ENCODE measurements around the gene SPPL3.

Gene SPPL3

DNA sequence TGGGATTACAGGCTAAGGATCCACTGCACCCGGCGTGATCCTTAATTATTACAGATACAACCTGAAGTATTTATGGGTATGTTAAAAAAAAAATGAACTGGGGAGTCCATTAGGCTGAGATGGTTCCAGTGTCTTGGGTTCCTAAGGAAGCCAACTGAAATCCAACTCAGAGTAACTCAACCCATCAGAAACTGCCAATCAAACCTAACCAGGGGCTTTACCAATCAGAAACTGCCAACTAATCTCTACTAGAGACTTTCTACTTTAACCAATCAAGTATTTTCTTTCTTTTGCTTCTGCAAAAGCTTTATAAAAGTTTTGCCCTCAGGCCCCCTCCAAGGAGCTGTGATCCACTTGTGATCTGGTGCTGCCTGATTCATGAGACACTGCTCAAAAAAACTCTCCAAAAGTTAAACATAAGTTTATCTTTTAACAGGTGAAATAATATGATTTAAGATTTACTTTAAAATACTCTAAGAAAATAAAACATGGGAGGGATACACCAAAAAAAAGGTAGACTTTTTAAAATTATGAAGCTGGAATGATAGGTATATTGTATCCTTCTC lies 90.5 kb downstream of the SPPL3 start:
- Histone ChIP-seq H3K9me3 (ENCODE audit: control insufficient read depth, insufficient read depth, low read depth, low read length) (no peaks in the 10 kb centered on the region), H3K27ac (ENCODE audit: extremely low read depth, low read depth, low read length) (no peak overlapping the region), H3K4me1 (ENCODE audit: control insufficient read depth, insufficient read depth, low read length) (peaks cover 20% of the 10 kb centered on the region), H3K36me3 (ENCODE audit: control insufficient read depth in 2 of 2, insufficient read depth in 1 of 2, low read length in 2 of 2) (peaks cover 0 to 4% of the 10 kb centered on the region in 2 experiments), H3K4me3 (ENCODE audit: low read depth, low read length) (no peak overlapping the region)
- TF ChIP-seq ZNF549 (tag by site-specific recombination; IDR thresholded peaks at IDR 0.05) = peak; percentile 96
- TF ChIP-seq, protein P1, sequence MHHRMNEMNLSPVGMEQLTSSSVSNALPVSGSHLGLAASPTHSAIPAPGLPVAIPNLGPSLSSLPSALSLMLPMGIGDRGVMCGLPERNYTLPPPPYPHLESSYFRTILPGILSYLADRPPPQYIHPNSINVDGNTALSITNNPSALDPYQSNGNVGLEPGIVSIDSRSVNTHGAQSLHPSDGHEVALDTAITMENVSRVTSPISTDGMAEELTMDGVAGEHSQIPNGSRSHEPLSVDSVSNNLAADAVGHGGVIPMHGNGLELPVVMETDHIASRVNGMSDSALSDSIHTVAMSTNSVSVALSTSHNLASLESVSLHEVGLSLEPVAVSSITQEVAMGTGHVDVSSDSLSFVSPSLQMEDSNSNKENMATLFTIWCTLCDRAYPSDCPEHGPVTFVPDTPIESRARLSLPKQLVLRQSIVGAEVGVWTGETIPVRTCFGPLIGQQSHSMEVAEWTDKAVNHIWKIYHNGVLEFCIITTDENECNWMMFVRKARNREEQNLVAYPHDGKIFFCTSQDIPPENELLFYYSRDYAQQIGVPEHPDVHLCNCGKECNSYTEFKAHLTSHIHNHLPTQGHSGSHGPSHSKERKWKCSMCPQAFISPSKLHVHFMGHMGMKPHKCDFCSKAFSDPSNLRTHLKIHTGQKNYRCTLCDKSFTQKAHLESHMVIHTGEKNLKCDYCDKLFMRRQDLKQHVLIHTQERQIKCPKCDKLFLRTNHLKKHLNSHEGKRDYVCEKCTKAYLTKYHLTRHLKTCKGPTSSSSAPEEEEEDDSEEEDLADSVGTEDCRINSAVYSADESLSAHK (tag by site-specific recombination; IDR thresholded peaks at IDR 0.05) = peak; percentile 80
- TF ChIP-seq, protein P2, sequence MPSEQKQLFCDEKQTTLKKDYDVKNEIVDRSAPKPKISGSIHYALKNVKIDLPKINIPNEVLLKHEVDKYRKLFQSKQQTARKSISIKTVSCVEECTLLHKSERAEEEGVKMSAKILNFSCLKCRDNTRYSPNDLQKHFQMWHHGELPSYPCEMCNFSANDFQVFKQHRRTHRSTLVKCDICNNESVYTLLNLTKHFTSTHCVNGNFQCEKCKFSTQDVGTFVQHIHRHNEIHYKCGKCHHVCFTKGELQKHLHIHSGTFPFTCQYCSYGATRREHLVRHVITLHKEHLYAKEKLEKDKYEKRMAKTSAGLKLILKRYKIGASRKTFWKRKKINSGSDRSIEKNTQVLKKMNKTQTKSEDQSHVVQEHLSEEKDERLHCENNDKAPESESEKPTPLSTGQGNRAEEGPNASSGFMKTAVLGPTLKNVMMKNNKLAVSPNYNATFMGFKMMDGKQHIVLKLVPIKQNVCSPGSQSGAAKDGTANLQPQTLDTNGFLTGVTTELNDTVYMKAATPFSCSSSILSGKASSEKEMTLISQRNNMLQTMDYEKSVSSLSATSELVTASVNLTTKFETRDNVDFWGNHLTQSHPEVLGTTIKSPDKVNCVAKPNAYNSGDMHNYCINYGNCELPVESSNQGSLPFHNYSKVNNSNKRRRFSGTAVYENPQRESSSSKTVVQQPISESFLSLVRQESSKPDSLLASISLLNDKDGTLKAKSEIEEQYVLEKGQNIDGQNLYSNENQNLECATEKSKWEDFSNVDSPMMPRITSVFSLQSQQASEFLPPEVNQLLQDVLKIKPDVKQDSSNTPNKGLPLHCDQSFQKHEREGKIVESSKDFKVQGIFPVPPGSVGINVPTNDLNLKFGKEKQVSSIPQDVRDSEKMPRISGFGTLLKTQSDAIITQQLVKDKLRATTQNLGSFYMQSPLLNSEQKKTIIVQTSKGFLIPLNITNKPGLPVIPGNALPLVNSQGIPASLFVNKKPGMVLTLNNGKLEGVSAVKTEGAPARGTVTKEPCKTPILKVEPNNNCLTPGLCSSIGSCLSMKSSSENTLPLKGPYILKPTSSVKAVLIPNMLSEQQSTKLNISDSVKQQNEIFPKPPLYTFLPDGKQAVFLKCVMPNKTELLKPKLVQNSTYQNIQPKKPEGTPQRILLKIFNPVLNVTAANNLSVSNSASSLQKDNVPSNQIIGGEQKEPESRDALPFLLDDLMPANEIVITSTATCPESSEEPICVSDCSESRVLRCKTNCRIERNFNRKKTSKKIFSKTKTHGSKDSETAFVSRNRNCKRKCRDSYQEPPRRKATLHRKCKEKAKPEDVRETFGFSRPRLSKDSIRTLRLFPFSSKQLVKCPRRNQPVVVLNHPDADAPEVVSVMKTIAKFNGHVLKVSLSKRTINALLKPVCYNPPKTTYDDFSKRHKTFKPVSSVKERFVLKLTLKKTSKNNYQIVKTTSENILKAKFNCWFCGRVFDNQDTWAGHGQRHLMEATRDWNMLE (tag by site-specific recombination; conservative IDR thresholded peaks at IDR 0.05; ENCODE audit: low read depth) = no peak
- ChIA-PET CTCF (interaction anchor here (0.5 to 1.0 kb wide), 3 partner anchors 11 to 191 kb away, joined by 3 to 4 read pairs (median 3); no protein-coding TSS in a partner anchor), POLR2A (no interaction called here)

DNA sequence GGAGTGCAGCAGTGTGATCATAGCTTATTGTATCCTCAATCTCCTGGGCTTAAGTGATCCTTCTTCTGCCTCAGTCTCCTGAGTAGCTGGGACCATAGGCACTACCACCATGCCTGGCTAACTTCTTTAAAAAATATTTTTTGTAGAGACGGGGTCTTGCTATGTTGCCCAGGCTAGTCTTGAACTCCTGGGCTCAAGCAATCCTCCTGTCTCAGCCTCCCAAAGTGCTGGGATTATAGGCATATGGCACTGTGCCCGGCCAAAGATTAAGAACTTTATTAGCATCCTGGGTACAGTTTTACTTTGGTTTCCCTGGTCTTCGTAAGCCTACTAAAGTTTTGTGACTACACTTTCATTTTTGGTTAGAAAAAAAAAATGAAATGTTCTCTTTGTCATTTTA lies 94.1 kb downstream of the SPPL3 start:
- POLR2A ChIA-PET = no interaction called here

DNA sequence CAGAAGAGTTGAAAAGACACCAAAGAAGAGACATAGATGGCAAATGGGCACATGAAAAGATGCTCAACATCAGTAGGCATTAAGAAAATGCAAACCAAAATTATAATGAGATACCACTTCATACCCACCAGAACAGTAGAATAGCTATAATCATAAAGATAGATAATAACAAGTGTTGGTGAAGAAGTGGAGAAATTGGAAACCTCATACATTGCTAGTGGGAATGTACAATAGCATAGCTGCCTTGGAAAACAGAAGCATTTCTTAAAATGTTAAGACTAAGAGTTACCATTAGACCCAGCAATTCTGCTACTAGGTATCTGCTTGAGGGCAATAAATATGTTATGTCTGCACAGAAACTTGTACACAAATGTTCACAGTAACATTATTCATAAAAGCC lies 99.7 kb downstream of the SPPL3 start:
- no peaks in the 10 kb centered on the region for H3K4me1 ChIP-seq (ENCODE audit: control insufficient read depth, insufficient read depth, low read length)
- H3K36me3 ChIP-seq (ENCODE audit: control insufficient read depth in 2 of 2, insufficient read depth in 1 of 2, low read length in 2 of 2) = peaks cover 1 to 3% of the 10 kb centered on the region in 2 experiments; a peak in 2 of 3 replicates
- ChIA-PET POLR2A (no interaction called here), CTCF (interaction anchor here (0.7 kb wide), 1 partner anchor 14 kb away, joined by 3 read pairs; no protein-coding TSS in a partner anchor)
- no peaks in the 10 kb centered on the region for H3K9me3 ChIP-seq (ENCODE audit: control insufficient read depth, insufficient read depth, low read depth, low read length)
- peak; percentile 92 for TF ChIP-seq ZNF184 (tag by site-specific recombination; IDR thresholded peaks at IDR 0.05)
- TF ChIP-seq ZNF157 (tag by site-specific recombination; IDR thresholded peaks at IDR 0.05) = no peak
- TF ChIP-seq ZNF530 (tag by site-specific recombination; IDR thresholded peaks at IDR 0.05; ENCODE audit: low read depth) = no peak
- TF ChIP-seq ZNF394 (tag by site-specific recombination; IDR thresholded peaks at IDR 0.05; ENCODE audit: borderline replicate concordance) = no peak
- no peak for TF ChIP-seq GFI1B (tag by site-specific recombination; IDR thresholded peaks at IDR 0.05)
- no peak for TF ChIP-seq ZNF169 (tag by site-specific recombination; IDR thresholded peaks at IDR 0.05)
- H3K27ac ChIP-seq (ENCODE audit: extremely low read depth, low read depth, low read length) = no peak overlapping the region
- no peak overlapping the region for H3K4me3 ChIP-seq (ENCODE audit: low read depth, low read length)

More for the DNA sequence above, 94.1 kb downstream of the SPPL3 start:
- TF ChIP-seq ZNF624 (tag by site-specific recombination; IDR thresholded peaks at IDR 0.05) = no peak
- TF ChIP-seq ZNF121 (tag by site-specific recombination; IDR thresholded peaks at IDR 0.05) = peak; percentile 78
- H3K4me3 ChIP-seq (ENCODE audit: low read depth, low read length) = no peak overlapping the region
- peaks cover 11% of the 10 kb centered on the region for H3K4me1 ChIP-seq (ENCODE audit: control insufficient read depth, insufficient read depth, low read length)
- CTCF ChIA-PET = no interaction called here
- H3K27ac ChIP-seq (ENCODE audit: extremely low read depth, low read depth, low read length) = no peak overlapping the region
- no peaks in the 10 kb centered on the region for H3K9me3 ChIP-seq (ENCODE audit: control insufficient read depth, insufficient read depth, low read depth, low read length)
- H3K36me3 ChIP-seq (ENCODE audit: control insufficient read depth in 2 of 2, insufficient read depth in 1 of 2, low read length in 2 of 2) = peaks cover 3 to 4% of the 10 kb centered on the region in 2 experiments

All from HEK293 (cell line).